SU-DHL-6 (cell line): ENCODE measurements around the gene CCNYL1.

Source experiments
- EZH2phosphoT487 ChIP-seq: fragments of 200-600 bp; sonication (generic), shearing (Covaris generic); conservative IDR thresholded peaks from 2 replicates; pipeline ENCODE4 v1.6.1; 2018; ENCODE audit warnings: mild to moderate bottlenecking, antibody characterized with exemption, low read length, moderate library complexity, mixed read lengths
- TF ChIP-seq, protein P1 (sequence below): fragments of 200-600 bp; sonication (generic); IDR thresholded peaks from one replicate; pipeline ENCODE4 v1.5.1; 2017; ENCODE audit warnings: antibody characterized with exemption, mild to moderate bottlenecking, low read length, moderate library complexity; ENCODE audit not compliant: insufficient read depth, poor library complexity, severe bottlenecking

DNA sequence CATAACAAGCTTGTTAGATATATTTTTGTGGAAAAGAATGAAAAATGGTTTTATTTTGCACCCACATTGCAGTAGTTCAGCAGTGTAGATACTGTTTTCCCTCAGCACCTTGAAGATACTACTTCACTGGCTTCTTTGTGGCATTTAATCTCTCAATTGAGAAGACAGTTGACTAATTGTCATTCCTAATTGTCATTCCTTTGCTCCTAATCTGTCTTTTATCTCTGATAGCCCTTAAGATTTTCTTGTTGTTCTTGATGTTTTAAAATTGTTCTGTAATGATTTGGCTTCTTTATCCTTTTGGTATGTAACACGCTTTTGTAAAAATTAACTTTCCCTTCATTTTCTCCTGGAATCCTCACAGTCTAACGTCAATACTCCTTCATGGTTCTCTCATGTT lies 38.0 kb upstream of the CCNYL1 start:
- TF ChIP-seq, protein P1, sequence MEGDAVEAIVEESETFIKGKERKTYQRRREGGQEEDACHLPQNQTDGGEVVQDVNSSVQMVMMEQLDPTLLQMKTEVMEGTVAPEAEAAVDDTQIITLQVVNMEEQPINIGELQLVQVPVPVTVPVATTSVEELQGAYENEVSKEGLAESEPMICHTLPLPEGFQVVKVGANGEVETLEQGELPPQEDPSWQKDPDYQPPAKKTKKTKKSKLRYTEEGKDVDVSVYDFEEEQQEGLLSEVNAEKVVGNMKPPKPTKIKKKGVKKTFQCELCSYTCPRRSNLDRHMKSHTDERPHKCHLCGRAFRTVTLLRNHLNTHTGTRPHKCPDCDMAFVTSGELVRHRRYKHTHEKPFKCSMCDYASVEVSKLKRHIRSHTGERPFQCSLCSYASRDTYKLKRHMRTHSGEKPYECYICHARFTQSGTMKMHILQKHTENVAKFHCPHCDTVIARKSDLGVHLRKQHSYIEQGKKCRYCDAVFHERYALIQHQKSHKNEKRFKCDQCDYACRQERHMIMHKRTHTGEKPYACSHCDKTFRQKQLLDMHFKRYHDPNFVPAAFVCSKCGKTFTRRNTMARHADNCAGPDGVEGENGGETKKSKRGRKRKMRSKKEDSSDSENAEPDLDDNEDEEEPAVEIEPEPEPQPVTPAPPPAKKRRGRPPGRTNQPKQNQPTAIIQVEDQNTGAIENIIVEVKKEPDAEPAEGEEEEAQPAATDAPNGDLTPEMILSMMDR, result no peak
- no peak for TF ChIP-seq EZH2phosphoT487
